ENCODE results near the gene ARPC1A. TPM values are rescaled to one million over a fixed set of nuclear protein-coding genes. Genes with fewer than 3 reads are reported as not detected.

The ARPC1A gene
- total RNA-seq, 1 donor from 2014 or later, result 51.6 TPM

DNA sequence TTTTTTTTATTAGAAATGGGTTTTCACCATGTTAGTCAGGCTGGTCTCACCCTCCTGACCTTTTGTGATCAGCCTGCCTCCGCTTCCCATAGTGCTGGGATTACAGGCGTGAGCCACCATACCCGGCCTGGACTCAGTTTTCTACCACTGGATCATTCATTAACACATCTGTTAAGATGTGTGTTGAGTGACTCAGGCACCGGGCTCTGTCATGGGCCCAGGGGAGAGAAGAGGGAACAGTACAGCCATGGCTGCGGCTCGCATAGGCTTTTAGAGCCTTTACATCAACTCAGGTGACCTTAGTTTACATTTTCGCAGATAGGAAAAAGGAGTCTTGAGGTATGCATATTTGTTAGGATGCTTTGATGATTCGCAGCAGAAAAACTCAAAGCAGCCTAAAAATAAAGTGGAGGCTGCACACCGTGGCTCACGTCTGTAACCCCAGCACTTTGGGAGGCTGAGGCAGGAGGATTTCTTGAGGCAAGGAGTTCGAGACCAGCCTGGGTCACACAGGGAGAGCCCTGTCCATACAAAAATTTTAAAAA is 45.8 kb downstream of the ARPC1A start:
- intact Hi-C loops (cut with micrococcal nuclease), result loop anchor here (5.0 to 10.0 kb wide), 2 partner anchors 44 to 183 kb away; partner anchors contain the start of genes ARPC1A, FAM200A and ZNF655
- H3K36me3 Mint-ChIP-seq (ENCODE audit: low read depth), result peaks cover 8% of the 10 kb centered on the region
- H3K27me3 Mint-ChIP-seq, result no peaks in the 10 kb centered on the region
- TF ChIP-seq, protein P1, sequence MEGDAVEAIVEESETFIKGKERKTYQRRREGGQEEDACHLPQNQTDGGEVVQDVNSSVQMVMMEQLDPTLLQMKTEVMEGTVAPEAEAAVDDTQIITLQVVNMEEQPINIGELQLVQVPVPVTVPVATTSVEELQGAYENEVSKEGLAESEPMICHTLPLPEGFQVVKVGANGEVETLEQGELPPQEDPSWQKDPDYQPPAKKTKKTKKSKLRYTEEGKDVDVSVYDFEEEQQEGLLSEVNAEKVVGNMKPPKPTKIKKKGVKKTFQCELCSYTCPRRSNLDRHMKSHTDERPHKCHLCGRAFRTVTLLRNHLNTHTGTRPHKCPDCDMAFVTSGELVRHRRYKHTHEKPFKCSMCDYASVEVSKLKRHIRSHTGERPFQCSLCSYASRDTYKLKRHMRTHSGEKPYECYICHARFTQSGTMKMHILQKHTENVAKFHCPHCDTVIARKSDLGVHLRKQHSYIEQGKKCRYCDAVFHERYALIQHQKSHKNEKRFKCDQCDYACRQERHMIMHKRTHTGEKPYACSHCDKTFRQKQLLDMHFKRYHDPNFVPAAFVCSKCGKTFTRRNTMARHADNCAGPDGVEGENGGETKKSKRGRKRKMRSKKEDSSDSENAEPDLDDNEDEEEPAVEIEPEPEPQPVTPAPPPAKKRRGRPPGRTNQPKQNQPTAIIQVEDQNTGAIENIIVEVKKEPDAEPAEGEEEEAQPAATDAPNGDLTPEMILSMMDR (IDR thresholded peaks at IDR 0.05), result no peak
- ATAC-seq (ENCODE audit: low read depth), result no peak
- no peaks in the 10 kb centered on the region for H3K9me3 Mint-ChIP-seq
- peaks cover 13% of the 10 kb centered on the region for H3K4me1 Mint-ChIP-seq
- no peak for DNase-seq
- CTCF ChIA-PET, result no interaction called here
- POLR2A ChIA-PET, result interaction anchor here (0.7 to 1.6 kb wide), 3 partner anchors 9 to 1169 kb away, joined by 3 to 4 read pairs (median 3); no protein-coding TSS in a partner anchor
- H3K4me3 Mint-ChIP-seq, result no peak overlapping the region
- H3K27ac Mint-ChIP-seq, result no peak overlapping the region

DNA sequence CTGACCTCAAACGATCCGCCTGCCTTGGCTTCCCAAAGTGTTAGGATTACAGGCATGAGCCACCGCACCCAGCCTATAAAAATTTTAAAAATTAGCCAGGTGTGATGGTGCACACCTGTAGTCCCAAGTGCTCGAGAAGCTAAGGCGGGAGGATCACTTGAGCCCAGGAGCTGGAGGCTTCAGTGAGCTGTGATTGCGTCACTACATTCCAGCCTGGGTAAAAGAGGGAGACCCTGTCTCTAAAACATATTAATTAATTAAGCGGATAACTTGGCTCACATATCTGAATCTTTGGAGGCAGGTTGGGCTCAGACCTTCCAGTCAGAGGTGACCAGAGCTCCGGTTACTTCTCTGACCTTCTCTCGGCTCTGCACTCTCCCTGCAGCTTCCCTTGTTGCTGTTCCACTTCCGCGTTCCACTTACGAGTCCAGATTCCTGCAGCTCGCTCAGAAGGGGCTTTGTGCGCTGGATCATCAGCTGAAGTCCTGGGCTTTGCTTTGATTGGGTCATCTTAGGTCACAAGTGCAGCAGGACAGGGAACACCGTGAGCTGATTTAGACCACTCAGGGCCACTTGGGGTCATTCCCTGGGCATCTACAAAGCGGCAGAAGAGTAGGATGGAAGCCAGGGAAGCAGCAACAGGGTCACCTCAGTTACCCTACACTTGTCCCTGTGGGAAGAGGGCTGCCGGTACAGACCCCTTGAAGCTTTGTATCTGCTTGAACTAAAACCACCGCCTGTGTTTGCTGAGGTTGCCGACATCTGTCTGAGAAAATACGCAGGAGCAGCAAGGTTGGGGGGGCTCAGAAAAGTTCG is 46.8 kb downstream of the ARPC1A start:
- peaks cover 20% of the 10 kb centered on the region for H3K4me1 Mint-ChIP-seq
- H3K27ac Mint-ChIP-seq, result no peak overlapping the region
- peak overlapping the region; percentile 80 for H3K4me3 Mint-ChIP-seq
- no peak for DNase-seq
- CTCF ChIA-PET, result interaction anchor here (0.7 to 2.3 kb wide), 2 partner anchors 15 to 36 kb away, joined by 3 to 6 read pairs; partner anchors contain the start of genes BUD31 and PDAP1
- H3K36me3 Mint-ChIP-seq (ENCODE audit: low read depth), result peaks cover 7% of the 10 kb centered on the region
- H3K27me3 Mint-ChIP-seq, result no peaks in the 10 kb centered on the region
- intact Hi-C loops (cut with micrococcal nuclease), result loop anchor here (5.0 to 10.0 kb wide), 2 partner anchors 45 to 182 kb away; partner anchors contain the start of genes ARPC1A, FAM200A and ZNF655
- POLR2A ChIA-PET, result interaction anchor here (0.6 to 1.6 kb wide), 6 partner anchors 8 to 1170 kb away, joined by 3 to 8 read pairs (median 3); partner anchors contain the start of gene BUD31
- TF ChIP-seq, protein P1 (IDR thresholded peaks at IDR 0.05), result no peak
- H3K9me3 Mint-ChIP-seq, result no peaks in the 10 kb centered on the region
- ATAC-seq (ENCODE audit: low read depth), result no peak

DNA sequence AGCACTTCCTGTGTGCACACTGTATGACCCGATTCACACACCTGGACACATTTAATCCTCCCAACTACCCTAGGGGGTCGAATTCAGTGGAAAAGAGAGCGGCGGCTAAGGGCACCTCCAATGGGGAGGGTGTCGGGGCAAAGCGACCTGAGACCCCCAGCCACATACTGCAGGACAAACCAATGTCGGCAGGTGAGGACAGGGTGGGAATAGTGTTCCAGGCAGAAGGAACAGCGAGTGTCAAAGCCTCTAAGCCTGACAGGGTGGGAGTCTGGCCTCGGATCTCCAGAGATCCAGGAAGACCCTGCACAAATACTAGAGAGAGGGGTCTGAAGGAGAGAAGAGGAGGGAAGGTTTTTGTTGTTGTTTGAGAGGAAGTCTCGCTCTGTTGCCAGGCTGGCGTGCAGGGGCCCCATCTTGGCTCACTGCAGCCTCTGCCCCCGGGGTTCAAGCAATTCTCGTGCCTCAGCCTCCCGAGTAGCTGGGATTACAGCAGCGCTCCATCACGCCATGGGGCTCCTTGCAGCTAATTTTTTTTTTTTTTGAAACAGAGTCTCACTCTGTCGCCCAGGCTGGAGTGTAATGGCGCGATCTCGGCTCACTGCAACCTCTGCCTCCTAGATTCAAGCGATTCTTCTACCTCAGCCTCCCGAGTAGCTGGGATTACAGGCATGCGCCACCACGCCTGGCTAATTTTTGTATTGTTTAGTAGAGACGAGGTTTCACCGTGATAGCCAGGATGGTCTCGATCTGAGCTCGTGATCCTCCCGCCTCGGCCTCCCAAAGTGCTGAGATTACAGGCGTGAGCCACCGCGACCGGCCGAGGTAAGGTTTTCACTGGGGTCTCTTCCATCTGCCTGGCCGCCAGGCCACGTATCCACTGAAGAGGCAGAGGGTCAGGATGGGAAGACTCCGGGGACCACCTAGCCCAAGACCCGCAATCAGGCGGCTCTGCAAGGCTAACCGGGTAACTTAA is 47.7 kb downstream of the ARPC1A start:
- ATAC-seq (ENCODE audit: low read depth) (no peak), DNase-seq (no peak)
- intact Hi-C loops (cut with micrococcal nuclease), result loop anchor here (1.0 to 10.0 kb wide), 8 partner anchors 10 to 181 kb away; partner anchors contain the start of genes ARPC1A, ATP5MF, BUD31 and CPSF4

More for the DNA sequence above, 47.7 kb downstream of the ARPC1A start:
- ChIA-PET POLR2A (interaction anchor here (0.6 to 10.5 kb wide), 10 partner anchors 7 to 132 kb away, joined by 3 to 189 read pairs (median 5); partner anchors contain the start of genes BUD31, PDAP1 and ZKSCAN5), CTCF (interaction anchor here (0.7 to 2.3 kb wide), 3 partner anchors 14 to 36 kb away, joined by 3 to 6 read pairs (median 3); partner anchors contain the start of gene BUD31)
- peak overlapping the region; percentile 69 for H3K27ac Mint-ChIP-seq
- peaks cover 13% of the 10 kb centered on the region for H3K36me3 Mint-ChIP-seq (ENCODE audit: low read depth)
- H3K27me3 Mint-ChIP-seq, result no peaks in the 10 kb centered on the region
- H3K4me3 Mint-ChIP-seq, result peak overlapping the region; percentile 80
- TF ChIP-seq, protein P1 (IDR thresholded peaks at IDR 0.05), result no peak
- peaks cover 26% of the 10 kb centered on the region for H3K4me1 Mint-ChIP-seq
- H3K9me3 Mint-ChIP-seq, result no peaks in the 10 kb centered on the region

Measured in activated B cell treated with CpG ODN at 0.5 μM for 24 hours (primary cell).